ENCODE data around the gene ARHGAP24.

DNA sequence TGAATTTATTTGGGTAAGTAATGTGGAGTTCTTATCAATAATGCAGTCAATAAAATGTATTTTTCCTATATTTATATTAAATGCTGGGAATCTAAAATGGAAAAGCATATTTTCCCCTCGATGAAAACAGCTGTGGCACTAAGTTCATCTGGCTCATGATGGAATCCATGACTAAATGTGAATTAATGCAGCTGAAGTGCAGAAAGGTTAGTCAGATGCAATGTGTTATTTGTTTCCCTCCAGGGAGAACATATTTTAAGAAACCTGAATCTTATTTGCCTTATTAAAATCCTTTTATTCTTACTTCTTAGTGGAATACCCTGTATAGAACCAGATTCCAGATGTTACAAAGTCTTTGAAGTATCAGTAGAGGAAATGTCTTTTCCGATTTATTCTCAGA is 247.9 kb downstream of the ARHGAP24 start:
- TF ChIP-seq, protein P1, sequence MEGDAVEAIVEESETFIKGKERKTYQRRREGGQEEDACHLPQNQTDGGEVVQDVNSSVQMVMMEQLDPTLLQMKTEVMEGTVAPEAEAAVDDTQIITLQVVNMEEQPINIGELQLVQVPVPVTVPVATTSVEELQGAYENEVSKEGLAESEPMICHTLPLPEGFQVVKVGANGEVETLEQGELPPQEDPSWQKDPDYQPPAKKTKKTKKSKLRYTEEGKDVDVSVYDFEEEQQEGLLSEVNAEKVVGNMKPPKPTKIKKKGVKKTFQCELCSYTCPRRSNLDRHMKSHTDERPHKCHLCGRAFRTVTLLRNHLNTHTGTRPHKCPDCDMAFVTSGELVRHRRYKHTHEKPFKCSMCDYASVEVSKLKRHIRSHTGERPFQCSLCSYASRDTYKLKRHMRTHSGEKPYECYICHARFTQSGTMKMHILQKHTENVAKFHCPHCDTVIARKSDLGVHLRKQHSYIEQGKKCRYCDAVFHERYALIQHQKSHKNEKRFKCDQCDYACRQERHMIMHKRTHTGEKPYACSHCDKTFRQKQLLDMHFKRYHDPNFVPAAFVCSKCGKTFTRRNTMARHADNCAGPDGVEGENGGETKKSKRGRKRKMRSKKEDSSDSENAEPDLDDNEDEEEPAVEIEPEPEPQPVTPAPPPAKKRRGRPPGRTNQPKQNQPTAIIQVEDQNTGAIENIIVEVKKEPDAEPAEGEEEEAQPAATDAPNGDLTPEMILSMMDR (IDR thresholded peaks at IDR 0.05), result no peak
- TF ChIP-seq POLR2A (IDR thresholded peaks at IDR 0.05; ENCODE audit: low read length) (no peak), RAD21 (conservative IDR thresholded peaks at IDR 0.05 in 1 of 2, IDR thresholded peaks at IDR 0.05 in 1 of 2) (no peak)
- TF ChIP-seq, protein P2, sequence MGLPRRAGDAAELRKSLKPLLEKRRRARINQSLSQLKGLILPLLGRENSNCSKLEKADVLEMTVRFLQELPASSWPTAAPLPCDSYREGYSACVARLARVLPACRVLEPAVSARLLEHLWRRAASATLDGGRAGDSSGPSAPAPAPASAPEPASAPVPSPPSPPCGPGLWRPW (IDR thresholded peaks at IDR 0.05), result no peak
- TF ChIP-seq, protein P3, sequence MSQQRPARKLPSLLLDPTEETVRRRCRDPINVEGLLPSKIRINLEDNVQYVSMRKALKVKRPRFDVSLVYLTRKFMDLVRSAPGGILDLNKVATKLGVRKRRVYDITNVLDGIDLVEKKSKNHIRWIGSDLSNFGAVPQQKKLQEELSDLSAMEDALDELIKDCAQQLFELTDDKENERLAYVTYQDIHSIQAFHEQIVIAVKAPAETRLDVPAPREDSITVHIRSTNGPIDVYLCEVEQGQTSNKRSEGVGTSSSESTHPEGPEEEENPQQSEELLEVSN (IDR thresholded peaks at IDR 0.05; ENCODE audit: borderline replicate concordance, low read depth), result no peak

Data from A549 (cell line).